IPS-18a (cell line): Measurements from ENCODE around the gene GALNT18.

ENCODE experiments used
- H3K27ac ChIP-seq: one replicate; pipeline ENCODE4 v1.5.1; 2013; ENCODE audit warnings: low read length
- H3K27me3 ChIP-seq: one replicate; pipeline ENCODE4 v1.6.1; 2013; ENCODE audit warnings: mild to moderate bottlenecking, low read length; ENCODE audit not compliant: control insufficient read depth, insufficient read depth
- H3K36me3 ChIP-seq: one replicate; pipeline ENCODE4 v1.6.1; 2013; ENCODE audit warnings: low read depth, low read length; ENCODE audit not compliant: control insufficient read depth
- H3K4me1 ChIP-seq: one replicate; pipeline ENCODE4 v1.6.1; 2013; ENCODE audit warnings: low read depth, low read length; ENCODE audit not compliant: control insufficient read depth
- H3K4me3 ChIP-seq: one replicate; pipeline ENCODE4 v1.5.1; 2013; ENCODE audit warnings: low read length
- H3K9ac ChIP-seq: one replicate; pipeline ENCODE4 v1.6.1; 2013; ENCODE audit warnings: mild to moderate bottlenecking, low read length, moderate library complexity
- H3K9me3 ChIP-seq: one replicate; pipeline ENCODE4 v1.6.1; 2013; ENCODE audit warnings: low read depth, low read length; ENCODE audit not compliant: control insufficient read depth

The GALNT18 gene

GRCh38 chr11:11584937-11585336 is 36.9 kb downstream of the GALNT18 start:
- no peak overlapping the region for H3K4me3 ChIP-seq
- H3K4me1 ChIP-seq, result peaks cover 19% of the 10 kb centered on the region
- H3K9me3 ChIP-seq, result no peaks in the 10 kb centered on the region
- no peaks in the 10 kb centered on the region for H3K27me3 ChIP-seq
- no peak overlapping the region for H3K27ac ChIP-seq
- no peaks in the 10 kb centered on the region for H3K36me3 ChIP-seq
- no peak overlapping the region for H3K9ac ChIP-seq

- Histone ChIP-seq H3K27me3 (no peaks in the 10 kb centered on the region), H3K36me3 (no peaks in the 10 kb centered on the region), H3K4me3 (no peak overlapping the region), H3K9ac (no peak overlapping the region), H3K27ac (no peak overlapping the region), H3K9me3 (no peaks in the 10 kb centered on the region), H3K4me1 (peaks cover 17% of the 10 kb centered on the region)
Measured at GRCh38 chr11:11584530-11584810, 37.3 kb downstream of the GALNT18 start.

- H3K27me3 ChIP-seq, result no peaks in the 10 kb centered on the region
- peaks cover 12% of the 10 kb centered on the region for H3K4me1 ChIP-seq
- no peaks in the 10 kb centered on the region for H3K36me3 ChIP-seq
- no peak overlapping the region for H3K9ac ChIP-seq
- no peak overlapping the region for H3K27ac ChIP-seq
- no peak overlapping the region for H3K4me3 ChIP-seq
- no peaks in the 10 kb centered on the region for H3K9me3 ChIP-seq
Measured at GRCh38 chr11:11583801-11584529, 37.8 kb downstream of the GALNT18 start.

GRCh38 chr11:11582011-11582701 is 39.6 kb downstream of the GALNT18 start:
- H3K36me3 ChIP-seq, result no peaks in the 10 kb centered on the region
- H3K27me3 ChIP-seq, result no peaks in the 10 kb centered on the region

GRCh38 chr11:11581481-11581880 is 40.3 kb downstream of the GALNT18 start:
- H3K27ac ChIP-seq, result no peak overlapping the region
- H3K4me1 ChIP-seq, result peaks cover 9% of the 10 kb centered on the region
- no peaks in the 10 kb centered on the region for H3K36me3 ChIP-seq
- H3K9me3 ChIP-seq, result no peaks in the 10 kb centered on the region
- H3K9ac ChIP-seq, result no peak overlapping the region
- no peaks in the 10 kb centered on the region for H3K27me3 ChIP-seq
- no peak overlapping the region for H3K4me3 ChIP-seq

More at GRCh38 chr11:11582011-11582701, 39.6 kb downstream of the GALNT18 start:
- Histone ChIP-seq H3K9ac (no peak overlapping the region), H3K4me1 (peaks cover 9% of the 10 kb centered on the region), H3K27ac (no peak overlapping the region), H3K4me3 (no peak overlapping the region), H3K9me3 (no peaks in the 10 kb centered on the region)

GRCh38 chr11:11580841-11581411 is 40.9 kb downstream of the GALNT18 start:
- no peaks in the 10 kb centered on the region for H3K9me3 ChIP-seq
- no peak overlapping the region for H3K4me3 ChIP-seq
- H3K27ac ChIP-seq, result no peak overlapping the region
- H3K36me3 ChIP-seq, result no peaks in the 10 kb centered on the region
- no peak overlapping the region for H3K9ac ChIP-seq
- H3K27me3 ChIP-seq, result no peaks in the 10 kb centered on the region
- peaks cover 9% of the 10 kb centered on the region for H3K4me1 ChIP-seq

- H3K9me3 ChIP-seq, result no peaks in the 10 kb centered on the region
- H3K4me3 ChIP-seq, result no peak overlapping the region
- H3K9ac ChIP-seq, result no peak overlapping the region
- peaks cover 9% of the 10 kb centered on the region for H3K4me1 ChIP-seq
- no peaks in the 10 kb centered on the region for H3K27me3 ChIP-seq
- H3K36me3 ChIP-seq, result no peaks in the 10 kb centered on the region
- H3K27ac ChIP-seq, result no peak overlapping the region
Measured at GRCh38 chr11:11580012-11580411, 41.8 kb downstream of the GALNT18 start.

- no peak overlapping the region for H3K27ac ChIP-seq
- H3K36me3 ChIP-seq, result no peaks in the 10 kb centered on the region
- no peaks in the 10 kb centered on the region for H3K9me3 ChIP-seq
- peaks cover 9% of the 10 kb centered on the region for H3K4me1 ChIP-seq
- H3K4me3 ChIP-seq, result no peak overlapping the region
- no peak overlapping the region for H3K9ac ChIP-seq
- no peaks in the 10 kb centered on the region for H3K27me3 ChIP-seq
Measured at GRCh38 chr11:11579012-11579988, 42.5 kb downstream of the GALNT18 start.

- no peaks in the 10 kb centered on the region for H3K27me3 ChIP-seq
- no peaks in the 10 kb centered on the region for H3K36me3 ChIP-seq
- H3K9ac ChIP-seq, result no peak overlapping the region
- no peak overlapping the region for H3K4me3 ChIP-seq
- no peak overlapping the region for H3K27ac ChIP-seq
- peaks cover 9% of the 10 kb centered on the region for H3K4me1 ChIP-seq
- no peaks in the 10 kb centered on the region for H3K9me3 ChIP-seq
Measured at GRCh38 chr11:11577932-11578911, 43.6 kb downstream of the GALNT18 start.

- Histone ChIP-seq H3K27ac (no peak overlapping the region), H3K9ac (no peak overlapping the region), H3K9me3 (no peaks in the 10 kb centered on the region), H3K4me3 (no peak overlapping the region), H3K27me3 (no peaks in the 10 kb centered on the region), H3K36me3 (no peaks in the 10 kb centered on the region), H3K4me1 (peaks cover 7% of the 10 kb centered on the region)
Measured at GRCh38 chr11:11577251-11577855, 44.5 kb downstream of the GALNT18 start.
